HEK293 (cell line): ENCODE data around the gene NTSR2.

Source experiments
- CTCF ChIA-PET: fragments of 350-600 bp; formaldehyde crosslinking; extraction: SDS; loops from one replicate; lab custom pipeline; 2021; ENCODE audit warnings: antibody characterized with exemption; lab: Yijun Ruan, JAX
- POLR2A ChIA-PET: fragments of 300-600 bp; formaldehyde crosslinking; extraction: SDS; loops from one replicate; lab custom pipeline; 2020; ENCODE audit warnings: antibody characterized with exemption, inconsistent platforms; lab: Yijun Ruan, JAX
- H3K27ac ChIP-seq: fragments of 200-500 bp; sonication (Bioruptor generic); 2 replicates; pipeline ENCODE4 v1.5.1; 2014; ENCODE audit warnings: low read depth, low read length, control low read depth, inconsistent platforms; ENCODE audit errors: extremely low read depth
- H3K36me3 ChIP-seq, 2 experiments: fragments of 200-500 bp in 1 of 2; sonication (Bioruptor generic) in 1 of 2; 1 replicate in 1 of 2; 2 replicates in 1 of 2; pipeline ENCODE4 v1.5.1; 2014 to 2017; ENCODE audit warnings: inconsistent platforms in 2 of 2, low read length in 2 of 2; ENCODE audit not compliant: control insufficient read depth in 2 of 2, insufficient read depth in 1 of 2
- H3K4me1 ChIP-seq: fragments of 200-500 bp; sonication (Bioruptor generic); 2 replicates; pipeline ENCODE4 v1.5.1; 2014; ENCODE audit warnings: mild to moderate bottlenecking, low read length, inconsistent platforms; ENCODE audit not compliant: control insufficient read depth, insufficient read depth
- H3K4me3 ChIP-seq: 2 replicates; pipeline ENCODE4 v1.5.1; 2011; ENCODE audit warnings: low read depth, mild to moderate bottlenecking, control low read depth, low read length, moderate library complexity
- H3K9me3 ChIP-seq: fragments of 200-500 bp; sonication (Bioruptor generic); 2 replicates; pipeline ENCODE4 v1.5.1; 2014; ENCODE audit warnings: low read depth, low read length, inconsistent platforms; ENCODE audit not compliant: control insufficient read depth, insufficient read depth
- GLI2 ChIP-seq: fragments of 450-650 bp; formaldehyde crosslinking; IDR thresholded peaks from 2 replicates; pipeline ENCODE4; 2017; ENCODE audit warnings: missing biosample characterization, missing genetic modification characterization, low read depth, borderline replicate concordance
- GLI4 ChIP-seq: fragments of 450-650 bp; formaldehyde crosslinking; IDR thresholded peaks from 2 replicates; pipeline ENCODE4 v1.5.1; 2016; ENCODE audit warnings: missing biosample characterization, missing genetic modification characterization
- PATZ1 ChIP-seq: fragments of 450-650 bp; formaldehyde crosslinking; IDR thresholded peaks from 2 replicates; pipeline ENCODE4 v1.5.1; 2016; ENCODE audit warnings: missing biosample characterization, missing genetic modification characterization
- RBAK ChIP-seq: fragments of 450-650 bp; formaldehyde crosslinking; IDR thresholded peaks from 2 replicates; pipeline ENCODE4 v1.5.1; 2016; ENCODE audit warnings: missing biosample characterization, missing genetic modification characterization
- REST ChIP-seq: fragments of 450-650 bp; formaldehyde crosslinking; IDR thresholded peaks from 2 replicates; pipeline ENCODE4 v1.5.1; 2016; ENCODE audit warnings: missing biosample characterization, missing genetic modification characterization
- SALL2 ChIP-seq: fragments of 450-650 bp; formaldehyde crosslinking; IDR thresholded peaks from 2 replicates; pipeline ENCODE4 v1.5.0; 2017; ENCODE audit warnings: missing biosample characterization, mild to moderate bottlenecking, missing genetic modification characterization, borderline replicate concordance
- SCRT2 ChIP-seq: fragments of 450-650 bp; formaldehyde crosslinking; IDR thresholded peaks from 2 replicates; pipeline ENCODE4 v1.5.1; 2016; ENCODE audit warnings: missing biosample characterization, missing genetic modification characterization
- WT1 ChIP-seq: fragments of 450-650 bp; formaldehyde crosslinking; IDR thresholded peaks from 2 replicates; pipeline ENCODE4 v1.5.1; 2016; ENCODE audit warnings: missing biosample characterization, missing genetic modification characterization
- ZBTB49 ChIP-seq: fragments of 450-650 bp; formaldehyde crosslinking; IDR thresholded peaks from 2 replicates; pipeline ENCODE4 v1.5.1; 2016; ENCODE audit warnings: missing biosample characterization, missing genetic modification characterization, low read depth
- ZNF10 ChIP-seq: fragments of 450-650 bp; formaldehyde crosslinking; IDR thresholded peaks from 2 replicates; pipeline ENCODE4 v1.5.1; 2017; ENCODE audit warnings: missing biosample characterization, missing genetic modification characterization
- ZNF132 ChIP-seq: fragments of 450-650 bp; formaldehyde crosslinking; IDR thresholded peaks from 2 replicates; pipeline ENCODE4 v1.5.1; 2017; ENCODE audit warnings: missing biosample characterization, missing genetic modification characterization, borderline replicate concordance
- ZNF175 ChIP-seq: fragments of 450-650 bp; formaldehyde crosslinking; IDR thresholded peaks from 2 replicates; pipeline ENCODE4 v1.5.1; 2016; ENCODE audit warnings: missing biosample characterization, missing genetic modification characterization
- ZNF510 ChIP-seq: fragments of 450-650 bp; formaldehyde crosslinking; IDR thresholded peaks from 2 replicates; pipeline ENCODE4 v1.5.1; 2018; ENCODE audit warnings: mild to moderate bottlenecking, missing genetic modification characterization, missing biosample characterization; ENCODE audit not compliant: insufficient replicate concordance

The NTSR2 gene

GRCh38 chr2:11644293-11644692 lies 25.7 kb downstream of the NTSR2 start:
- Histone ChIP-seq H3K27ac (no peak overlapping the region), H3K9me3 (no peaks in the 10 kb centered on the region), H3K4me3 (no peak overlapping the region), H3K36me3 (no peaks in the 10 kb centered on the region), H3K4me1 (no peaks in the 10 kb centered on the region)
- ChIA-PET POLR2A (no interaction called here), CTCF (no interaction called here)
- TF ChIP-seq SALL2 (tag by site-specific recombination) (no peak), ZNF510 (tag by site-specific recombination) (no peak), GLI4 (no peak), SCRT2 (tag by site-specific recombination) (no peak), RBAK (tag by site-specific recombination) (no peak), GLI2 (tag by site-specific recombination) (no peak), PATZ1 (tag by site-specific recombination) (no peak), ZNF10 (no peak)

DNA sequence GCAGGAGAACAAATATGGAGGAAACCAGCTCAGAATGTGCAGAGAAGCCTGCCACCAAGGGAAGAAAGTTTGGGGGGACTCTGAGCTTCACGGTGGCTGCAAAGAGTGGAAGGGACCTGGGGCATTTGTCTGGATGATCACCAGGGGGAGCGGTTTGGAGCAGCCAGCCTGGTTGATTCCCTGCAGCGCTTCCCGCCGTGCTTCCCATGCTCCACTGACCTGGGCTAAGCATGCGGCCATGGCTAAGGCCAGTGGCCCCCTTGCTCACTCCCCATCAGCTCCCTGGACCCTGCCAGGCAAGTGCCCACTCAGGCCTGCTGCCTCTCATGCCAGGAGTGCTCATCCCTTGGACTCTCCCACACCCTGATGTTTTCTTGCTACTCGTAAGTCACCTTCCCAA lies 27.0 kb downstream of the NTSR2 start:
- POLR2A ChIA-PET, result no interaction called here
- no peak overlapping the region for H3K27ac ChIP-seq
- no peaks in the 10 kb centered on the region for H3K4me1 ChIP-seq
- H3K9me3 ChIP-seq, result no peaks in the 10 kb centered on the region
- CTCF ChIA-PET, result no interaction called here
- H3K36me3 ChIP-seq, result no peaks in the 10 kb centered on the region
- no peak for TF ChIP-seq ZBTB49 (tag by site-specific recombination)
- no peak for TF ChIP-seq ZNF132 (tag by site-specific recombination)
- no peak for TF ChIP-seq WT1 (tag by site-specific recombination)
- no peak overlapping the region for H3K4me3 ChIP-seq

GRCh38 chr2:11640132-11640531 lies 29.9 kb downstream of the NTSR2 start:
- H3K4me3 ChIP-seq, result no peak overlapping the region
- H3K9me3 ChIP-seq, result no peaks in the 10 kb centered on the region
- TF ChIP-seq ZNF175 (no peak), REST (tag by site-specific recombination) (no peak)
- POLR2A ChIA-PET, result no interaction called here
- H3K36me3 ChIP-seq, result no peaks in the 10 kb centered on the region
- H3K27ac ChIP-seq, result no peak overlapping the region
- H3K4me1 ChIP-seq, result no peaks in the 10 kb centered on the region
- CTCF ChIA-PET, result interaction anchor here (1.4 kb wide), 1 partner anchor 41 kb away, joined by 4 read pairs; no protein-coding TSS in a partner anchor
